ENCODE data around the gene GPR148.

The GPR148 gene

DNA sequence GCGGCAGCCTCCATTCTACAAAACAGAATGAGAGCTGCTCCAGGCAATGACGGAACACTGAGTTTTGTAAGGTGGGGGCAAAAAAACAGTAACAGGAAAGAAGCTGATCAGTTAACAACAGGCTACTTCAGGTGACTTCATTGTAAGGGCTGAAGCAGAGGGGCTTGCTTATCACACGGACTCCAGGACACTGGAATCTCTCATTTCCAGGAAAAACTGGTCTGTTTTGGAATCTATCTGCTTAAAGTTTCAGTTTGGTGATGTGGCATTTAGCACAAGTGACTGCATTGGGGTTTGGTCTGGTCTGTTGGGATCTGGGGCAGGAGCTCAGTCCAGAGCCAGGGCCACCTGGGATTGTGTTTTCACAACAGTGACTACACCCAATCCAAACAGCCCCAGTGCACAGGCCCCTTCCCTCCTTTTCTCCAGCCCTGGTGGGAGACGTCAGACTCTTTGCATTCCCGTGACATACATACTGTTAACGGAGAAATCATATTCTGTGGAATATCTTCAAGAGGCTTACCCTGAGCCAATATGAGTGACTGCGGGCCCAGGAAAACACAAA, 40.6 kb downstream of the GPR148 start:
- no peak for DNase-seq (ENCODE audit: low read depth in 1 of 2, low spot score in 1 of 2)
- H3K4me3 ChIP-seq (replicated peaks; ENCODE audit: insufficient read depth, low read length) = no peak overlapping the region

DNA sequence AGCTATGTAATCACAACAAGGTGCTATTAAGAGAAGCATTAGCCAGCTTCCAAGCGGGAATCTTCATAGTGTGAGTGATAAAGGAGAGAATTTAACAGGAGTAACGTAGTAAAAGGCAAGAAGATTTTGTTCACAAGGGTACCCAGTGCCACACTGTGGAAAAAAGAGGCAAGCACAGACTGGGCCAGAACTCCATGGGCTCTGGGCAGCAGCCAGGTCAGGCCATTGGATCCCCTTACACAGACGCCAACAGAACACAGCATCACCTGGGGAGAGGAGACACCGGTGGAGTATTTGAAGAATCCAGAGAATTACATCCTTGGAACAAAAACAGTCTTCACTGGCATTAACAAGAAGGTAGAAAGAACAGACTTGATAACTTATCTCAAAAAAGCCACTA, 47.7 kb downstream of the GPR148 start:
- Histone ChIP-seq H3K27ac (replicated peaks) (no peak overlapping the region), H3K4me3 (replicated peaks; ENCODE audit: insufficient read depth, low read length) (no peak overlapping the region), H3K27me3 (ENCODE audit: insufficient read depth, poor library complexity, severe bottlenecking) (no peaks in the 10 kb centered on the region)
- TF ChIP-seq SPI1 (IDR thresholded peaks at IDR 0.05; ENCODE audit: borderline replicate concordance, low read depth) (no peak), CTCF (IDR thresholded peaks at IDR 0.05; ENCODE audit: insufficient read depth, low read length) (no peak), GABPA (IDR thresholded peaks at IDR 0.05; ENCODE audit: low read depth) (no peak), POLR2AphosphoS5 (IDR thresholded peaks at IDR 0.05; ENCODE audit: low read depth) (no peak)
- TF ChIP-seq, protein P1, sequence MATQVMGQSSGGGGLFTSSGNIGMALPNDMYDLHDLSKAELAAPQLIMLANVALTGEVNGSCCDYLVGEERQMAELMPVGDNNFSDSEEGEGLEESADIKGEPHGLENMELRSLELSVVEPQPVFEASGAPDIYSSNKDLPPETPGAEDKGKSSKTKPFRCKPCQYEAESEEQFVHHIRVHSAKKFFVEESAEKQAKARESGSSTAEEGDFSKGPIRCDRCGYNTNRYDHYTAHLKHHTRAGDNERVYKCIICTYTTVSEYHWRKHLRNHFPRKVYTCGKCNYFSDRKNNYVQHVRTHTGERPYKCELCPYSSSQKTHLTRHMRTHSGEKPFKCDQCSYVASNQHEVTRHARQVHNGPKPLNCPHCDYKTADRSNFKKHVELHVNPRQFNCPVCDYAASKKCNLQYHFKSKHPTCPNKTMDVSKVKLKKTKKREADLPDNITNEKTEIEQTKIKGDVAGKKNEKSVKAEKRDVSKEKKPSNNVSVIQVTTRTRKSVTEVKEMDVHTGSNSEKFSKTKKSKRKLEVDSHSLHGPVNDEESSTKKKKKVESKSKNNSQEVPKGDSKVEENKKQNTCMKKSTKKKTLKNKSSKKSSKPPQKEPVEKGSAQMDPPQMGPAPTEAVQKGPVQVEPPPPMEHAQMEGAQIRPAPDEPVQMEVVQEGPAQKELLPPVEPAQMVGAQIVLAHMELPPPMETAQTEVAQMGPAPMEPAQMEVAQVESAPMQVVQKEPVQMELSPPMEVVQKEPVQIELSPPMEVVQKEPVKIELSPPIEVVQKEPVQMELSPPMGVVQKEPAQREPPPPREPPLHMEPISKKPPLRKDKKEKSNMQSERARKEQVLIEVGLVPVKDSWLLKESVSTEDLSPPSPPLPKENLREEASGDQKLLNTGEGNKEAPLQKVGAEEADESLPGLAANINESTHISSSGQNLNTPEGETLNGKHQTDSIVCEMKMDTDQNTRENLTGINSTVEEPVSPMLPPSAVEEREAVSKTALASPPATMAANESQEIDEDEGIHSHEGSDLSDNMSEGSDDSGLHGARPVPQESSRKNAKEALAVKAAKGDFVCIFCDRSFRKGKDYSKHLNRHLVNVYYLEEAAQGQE (IDR thresholded peaks at IDR 0.05; ENCODE audit: insufficient replicate concordance, low read depth) = no peak
- DNase-seq (ENCODE audit: low read depth in 1 of 2, low spot score in 1 of 2) = no peak

More for the DNA sequence above, 40.6 kb downstream of the GPR148 start:
- TF ChIP-seq GABPA (IDR thresholded peaks at IDR 0.05; ENCODE audit: low read depth) (no peak), CTCF (IDR thresholded peaks at IDR 0.05; ENCODE audit: insufficient read depth, low read length) (no peak), POLR2AphosphoS5 (IDR thresholded peaks at IDR 0.05; ENCODE audit: low read depth) (no peak), SPI1 (IDR thresholded peaks at IDR 0.05; ENCODE audit: borderline replicate concordance, low read depth) (no peak)
- TF ChIP-seq, protein P1 (IDR thresholded peaks at IDR 0.05; ENCODE audit: insufficient replicate concordance, low read depth) = no peak
- Histone ChIP-seq H3K27ac (replicated peaks) (no peak overlapping the region), H3K27me3 (ENCODE audit: insufficient read depth, poor library complexity, severe bottlenecking) (no peaks in the 10 kb centered on the region)

GRCh38 chr2:130778781-130779180, 49.9 kb downstream of the GPR148 start:
- Histone ChIP-seq H3K27ac (replicated peaks) (no peak overlapping the region), H3K27me3 (ENCODE audit: insufficient read depth, poor library complexity, severe bottlenecking) (no peaks in the 10 kb centered on the region), H3K4me3 (replicated peaks; ENCODE audit: insufficient read depth, low read length) (no peak overlapping the region)
- DNase-seq (ENCODE audit: low read depth in 1 of 2, low spot score in 1 of 2) = no peak
- no peak for TF ChIP-seq POLR2AphosphoS5 (IDR thresholded peaks at IDR 0.05; ENCODE audit: low read depth)

Data from HL-60 (cell line).